PFSK-1 (cell line): ENCODE measurements around the gene PRSS53.

Experiments used
- FOXP2 ChIP-seq: optimal IDR thresholded peaks from 2 replicates; pipeline ENCODE3; 2011; ENCODE audit warnings: borderline replicate concordance, control low read depth, inconsistent platforms; ENCODE audit not compliant: insufficient read depth; ENCODE audit errors: extremely low read length, extremely low read depth
- POLR2AphosphoS5 ChIP-seq: IDR thresholded peaks from 2 replicates; pipeline ENCODE4 v1.6.1; 2012; ENCODE audit warnings: low read depth, mild to moderate bottlenecking, control low read depth, low read length, moderate library complexity
- REST ChIP-seq, 2 experiments: IDR thresholded peaks; 2 replicates each; pipeline versions ENCODE4 v1.6.1 to v1.8.0; 2011 to 2012; ENCODE audit warnings: low read depth in 2 of 2, low read length in 2 of 2, control low read depth in 1 of 2, inconsistent platforms in 1 of 2, mild to moderate bottlenecking in 1 of 2, moderate library complexity in 1 of 2; ENCODE audit not compliant: insufficient read depth in 1 of 2
- SIN3A ChIP-seq: IDR thresholded peaks from 2 replicates; pipeline ENCODE4 v1.6.1; 2012; ENCODE audit warnings: mild to moderate bottlenecking, low read length, moderate library complexity, borderline replicate concordance; ENCODE audit not compliant: insufficient read depth
- TAF1 ChIP-seq: IDR thresholded peaks from 2 replicates; pipeline ENCODE4 v1.6.1; 2012; ENCODE audit warnings: low read length, control low read depth, borderline replicate concordance; ENCODE audit not compliant: insufficient read depth

PRSS53 gene

GRCh38 chr16:31077024-31077423 lies 11.7 kb downstream of the PRSS53 start:
- no peak for TF ChIP-seq SIN3A
- no peak for TF ChIP-seq FOXP2
- no peak for TF ChIP-seq TAF1
- TF ChIP-seq POLR2AphosphoS5 = no peak
- no peak for TF ChIP-seq REST (IDR thresholded peaks at IDR 0.05; ENCODE audit: insufficient read depth in 1 of 2, low read depth in 2 of 2, low read length in 2 of 2)

GRCh38 chr16:31076319-31076718 lies 12.4 kb downstream of the PRSS53 start:
- TF ChIP-seq REST (IDR thresholded peaks at IDR 0.05; ENCODE audit: insufficient read depth in 1 of 2, low read depth in 2 of 2, low read length in 2 of 2) (no peak), FOXP2 (no peak)

GRCh38 chr16:31074814-31075183 lies 13.9 kb downstream of the PRSS53 start:
- TF ChIP-seq SIN3A (no peak), POLR2AphosphoS5 (no peak), TAF1 (no peak)

GRCh38 chr16:31073970-31074813 lies 14.6 kb downstream of the PRSS53 start, which contains the start of the genes ZNF646 and ZNF668:
Gene ZNF646 (plus strand): TSS chr16:31074422. CDS start chr16:31076325, 1,903 bp downstream.
Gene ZNF668 (minus strand): TSS chr16:31074240. CDS start chr16:31064459, 9,781 bp downstream.
- no peak for TF ChIP-seq REST (IDR thresholded peaks at IDR 0.05; ENCODE audit: insufficient read depth in 1 of 2, low read depth in 2 of 2, low read length in 2 of 2)
- peak; percentile 90; the same call in 1 of the 2 replicates for TF ChIP-seq POLR2AphosphoS5
- peak; percentile 60 for TF ChIP-seq FOXP2
- peak; percentile 87; the same call in 1 of the 2 replicates for TF ChIP-seq TAF1
- TF ChIP-seq SIN3A = peak; percentile 25; the same call in 1 of the 2 replicates

- peak; percentile 41; the same call in 1 of the 2 replicates for TF ChIP-seq POLR2AphosphoS5
- TF ChIP-seq FOXP2 = peak; percentile 41
- no peak for TF ChIP-seq REST (IDR thresholded peaks at IDR 0.05; ENCODE audit: insufficient read depth in 1 of 2, low read depth in 2 of 2, low read length in 2 of 2)
- peak; percentile 6; the same call in 1 of the 2 replicates for TF ChIP-seq TAF1
- peak; percentile 79; the same call in 1 of the 2 replicates for TF ChIP-seq SIN3A
Measured at GRCh38 chr16:31073142-31073969, 15.4 kb downstream of the PRSS53 start.
